IPS-18a (cell line): Measurements from ENCODE around the gene KIF19.

Source experiments
- H3K27ac ChIP-seq: one replicate; pipeline ENCODE4 v1.5.1; 2013; ENCODE audit warnings: low read length
- H3K27me3 ChIP-seq: one replicate; pipeline ENCODE4 v1.6.1; 2013; ENCODE audit warnings: mild to moderate bottlenecking, low read length; ENCODE audit not compliant: control insufficient read depth, insufficient read depth
- H3K36me3 ChIP-seq: one replicate; pipeline ENCODE4 v1.6.1; 2013; ENCODE audit warnings: low read depth, low read length; ENCODE audit not compliant: control insufficient read depth
- H3K4me1 ChIP-seq: one replicate; pipeline ENCODE4 v1.6.1; 2013; ENCODE audit warnings: low read depth, low read length; ENCODE audit not compliant: control insufficient read depth
- H3K4me3 ChIP-seq: one replicate; pipeline ENCODE4 v1.5.1; 2013; ENCODE audit warnings: low read length
- H3K9ac ChIP-seq: one replicate; pipeline ENCODE4 v1.6.1; 2013; ENCODE audit warnings: mild to moderate bottlenecking, low read length, moderate library complexity
- H3K9me3 ChIP-seq: one replicate; pipeline ENCODE4 v1.6.1; 2013; ENCODE audit warnings: low read depth, low read length; ENCODE audit not compliant: control insufficient read depth

KIF19 gene

GRCh38 chr17:74307984-74308773 is 17.8 kb upstream of the KIF19 start:
- no peak overlapping the region for H3K27ac ChIP-seq
- no peaks in the 10 kb centered on the region for H3K9me3 ChIP-seq
- H3K27me3 ChIP-seq, result no peaks in the 10 kb centered on the region
- no peaks in the 10 kb centered on the region for H3K36me3 ChIP-seq
- H3K4me1 ChIP-seq, result no peaks in the 10 kb centered on the region
- H3K9ac ChIP-seq, result no peak overlapping the region
- H3K4me3 ChIP-seq, result no peak overlapping the region

- H3K36me3 ChIP-seq, result no peaks in the 10 kb centered on the region
- H3K9me3 ChIP-seq, result no peaks in the 10 kb centered on the region
- H3K4me1 ChIP-seq, result no peaks in the 10 kb centered on the region
- H3K9ac ChIP-seq, result no peak overlapping the region
- H3K4me3 ChIP-seq, result no peak overlapping the region
- H3K27me3 ChIP-seq, result no peaks in the 10 kb centered on the region
- no peak overlapping the region for H3K27ac ChIP-seq
Observed at GRCh38 chr17:74309902-74310301, 16.1 kb upstream of the KIF19 start.

GRCh38 chr17:74314877-74315276 is 11.1 kb upstream of the KIF19 start:
- Histone ChIP-seq H3K36me3 (no peaks in the 10 kb centered on the region), H3K9ac (no peak overlapping the region), H3K4me3 (no peak overlapping the region), H3K27ac (no peak overlapping the region), H3K4me1 (no peaks in the 10 kb centered on the region), H3K9me3 (no peaks in the 10 kb centered on the region), H3K27me3 (no peaks in the 10 kb centered on the region)

GRCh38 chr17:74316220-74316619 is 9.8 kb upstream of the KIF19 start:
- H3K9me3 ChIP-seq, result no peaks in the 10 kb centered on the region
- H3K4me3 ChIP-seq, result no peak overlapping the region
- no peak overlapping the region for H3K27ac ChIP-seq
- H3K36me3 ChIP-seq, result no peaks in the 10 kb centered on the region
- no peak overlapping the region for H3K9ac ChIP-seq
- no peaks in the 10 kb centered on the region for H3K27me3 ChIP-seq
- H3K4me1 ChIP-seq, result no peaks in the 10 kb centered on the region

GRCh38 chr17:74317071-74317470 is 9.0 kb upstream of the KIF19 start:
- no peak overlapping the region for H3K27ac ChIP-seq
- H3K4me1 ChIP-seq, result no peaks in the 10 kb centered on the region
- H3K36me3 ChIP-seq, result no peaks in the 10 kb centered on the region
- H3K9ac ChIP-seq, result no peak overlapping the region
- no peak overlapping the region for H3K4me3 ChIP-seq
- no peaks in the 10 kb centered on the region for H3K9me3 ChIP-seq
- no peaks in the 10 kb centered on the region for H3K27me3 ChIP-seq

GRCh38 chr17:74318391-74318790 is 7.6 kb upstream of the KIF19 start:
- H3K27ac ChIP-seq, result no peak overlapping the region
- no peaks in the 10 kb centered on the region for H3K36me3 ChIP-seq
- H3K4me3 ChIP-seq, result no peak overlapping the region
- no peaks in the 10 kb centered on the region for H3K27me3 ChIP-seq
- no peaks in the 10 kb centered on the region for H3K4me1 ChIP-seq
- H3K9me3 ChIP-seq, result no peaks in the 10 kb centered on the region
- H3K9ac ChIP-seq, result no peak overlapping the region

GRCh38 chr17:74324521-74324920 is 1.5 kb upstream of the KIF19 start:
- Histone ChIP-seq H3K9ac (no peak overlapping the region), H3K27me3 (peaks cover 34% of the 10 kb centered on the region), H3K4me3 (no peak overlapping the region)

GRCh38 chr17:74325376-74325742 is 667 bp upstream of the KIF19 start:
- Histone ChIP-seq H3K9me3 (no peaks in the 10 kb centered on the region), H3K36me3 (no peaks in the 10 kb centered on the region), H3K4me1 (peaks cover 7% of the 10 kb centered on the region), H3K4me3 (peak overlapping the region; percentile 51), H3K9ac (no peak overlapping the region), H3K27me3 (peaks cover 34% of the 10 kb centered on the region), H3K27ac (no peak overlapping the region)

More at GRCh38 chr17:74324521-74324920, 1.5 kb upstream of the KIF19 start:
- Histone ChIP-seq H3K27ac (no peak overlapping the region), H3K4me1 (peaks cover 7% of the 10 kb centered on the region), H3K36me3 (no peaks in the 10 kb centered on the region), H3K9me3 (no peaks in the 10 kb centered on the region)

- Histone ChIP-seq H3K9me3 (no peaks in the 10 kb centered on the region), H3K27ac (no peak overlapping the region), H3K4me3 (peak overlapping the region; percentile 51), H3K9ac (no peak overlapping the region), H3K36me3 (no peaks in the 10 kb centered on the region), H3K4me1 (peaks cover 7% of the 10 kb centered on the region), H3K27me3 (peaks cover 34% of the 10 kb centered on the region)
Observed at GRCh38 chr17:74326506-74326905, 480 bp downstream of the KIF19 start.

- peaks cover 14% of the 10 kb centered on the region for H3K4me1 ChIP-seq
- H3K9me3 ChIP-seq, result no peaks in the 10 kb centered on the region
- H3K9ac ChIP-seq, result no peak overlapping the region
- no peaks in the 10 kb centered on the region for H3K36me3 ChIP-seq
- peaks cover 34% of the 10 kb centered on the region for H3K27me3 ChIP-seq
- H3K27ac ChIP-seq, result no peak overlapping the region
- H3K4me3 ChIP-seq, result no peak overlapping the region
Observed at GRCh38 chr17:74328487-74328886, 2.5 kb downstream of the KIF19 start.

- Histone ChIP-seq H3K36me3 (no peaks in the 10 kb centered on the region), H3K9me3 (no peaks in the 10 kb centered on the region), H3K9ac (no peak overlapping the region), H3K27ac (no peak overlapping the region), H3K4me3 (no peak overlapping the region), H3K4me1 (peaks cover 14% of the 10 kb centered on the region), H3K27me3 (peaks cover 31% of the 10 kb centered on the region)
Observed at GRCh38 chr17:74329378-74329777, 3.4 kb downstream of the KIF19 start.

GRCh38 chr17:74330446-74330845 is 4.4 kb downstream of the KIF19 start:
- Histone ChIP-seq H3K9ac (no peak overlapping the region), H3K27me3 (peaks cover 21% of the 10 kb centered on the region), H3K36me3 (no peaks in the 10 kb centered on the region), H3K4me3 (no peak overlapping the region), H3K4me1 (peaks cover 14% of the 10 kb centered on the region), H3K9me3 (no peaks in the 10 kb centered on the region), H3K27ac (no peak overlapping the region)
